WTC11 (cell line): ENCODE measurements around the gene DUSP22. TPM values are rescaled to one million over a fixed set of nuclear protein-coding genes. Genes with fewer than 3 reads are reported as not detected.

ENCODE experiments used
- ATAC-seq: fragments of 200-7000 bp; cut with Tn5 transposase; 2 replicates; pipeline ENCODE4 v1.10.0; 2021; ENCODE audit warnings: mild to moderate bottlenecking, moderate library complexity
- CTCF ChIA-PET: fragments of 300-600 bp; sonication (Branson Sonifier 250); formaldehyde crosslinking; loops from one replicate; lab custom pipeline; 2021; ENCODE audit warnings: antibody characterized with exemption; lab: Charles Lee
- POLR2A ChIA-PET: fragments of 350-600 bp; sonication (Branson Sonifier 250); formaldehyde crosslinking; loops from one replicate; lab custom pipeline; 2021; ENCODE audit warnings: antibody characterized with exemption; lab: Charles Lee
- DNase-seq: peaks from one replicate; pipeline ENCODE4 v3.0.0; 2021; ENCODE audit warnings: low spot score
- H3K27ac Mint-ChIP-seq: 2 replicates; pipeline ENCODE4 v1.8.0; 2021; ENCODE audit warnings: mixed read lengths
- H3K27me3 Mint-ChIP-seq: 2 replicates; pipeline ENCODE4 v1.8.0; 2021; ENCODE audit warnings: low read depth, mild to moderate bottlenecking, moderate library complexity, mixed read lengths
- H3K36me3 Mint-ChIP-seq: 2 replicates; pipeline ENCODE4 v1.8.0; 2021; ENCODE audit warnings: mixed read lengths
- H3K4me1 Mint-ChIP-seq: 2 replicates; pipeline ENCODE4 v1.8.0; 2022; ENCODE audit warnings: mixed read lengths
- H3K4me3 Mint-ChIP-seq: 2 replicates; pipeline ENCODE4 v1.8.0; 2021; ENCODE audit warnings: mild to moderate bottlenecking, moderate library complexity, mixed read lengths
- H3K9me3 Mint-ChIP-seq: 2 replicates; pipeline ENCODE4 v1.8.0; 2021; ENCODE audit warnings: mixed read lengths
- ATF1 ChIP-seq: sonication (generic); formaldehyde crosslinking; IDR thresholded peaks from 2 replicates; pipeline ENCODE4 v1.8.1; 2023; ENCODE audit warnings: mild to moderate bottlenecking, moderate library complexity, missing genetic modification reagents
- CBFB ChIP-seq: sonication (generic); formaldehyde crosslinking; IDR thresholded peaks from 2 replicates; pipeline ENCODE4 v1.8.1; 2022; ENCODE audit warnings: mild to moderate bottlenecking, low read depth, missing genetic modification reagents
- CREB1 ChIP-seq: sonication (generic); formaldehyde crosslinking; IDR thresholded peaks from 2 replicates; pipeline ENCODE4 v1.8.0; 2023; ENCODE audit warnings: mild to moderate bottlenecking, missing genetic modification reagents
- CREM ChIP-seq: sonication (generic); formaldehyde crosslinking; IDR thresholded peaks from 2 replicates; pipeline ENCODE4 v1.8.1; 2022; ENCODE audit warnings: mild to moderate bottlenecking, missing genetic modification reagents, moderate library complexity
- ETV6 ChIP-seq: sonication (generic); formaldehyde crosslinking; IDR thresholded peaks from 2 replicates; pipeline ENCODE4 v1.8.1; 2022; ENCODE audit warnings: mild to moderate bottlenecking, missing genetic modification reagents
- FOXK1 ChIP-seq: sonication (generic); formaldehyde crosslinking; IDR thresholded peaks from 2 replicates; pipeline ENCODE4 v1.8.0; 2022; ENCODE audit warnings: mild to moderate bottlenecking, moderate library complexity, missing genetic modification reagents
- GABPB1 ChIP-seq: sonication (generic); formaldehyde crosslinking; IDR thresholded peaks from 2 replicates; pipeline ENCODE4 v1.8.1; 2023; ENCODE audit warnings: mild to moderate bottlenecking, missing genetic modification reagents
- GTF2I ChIP-seq: fragments of 250-450 bp; sonication (Bioruptor Pico); conservative IDR thresholded peaks from 2 replicates; pipeline ENCODE4 v1.4.0; 2021; ENCODE audit warnings: mild to moderate bottlenecking
- IRF2 ChIP-seq: sonication (generic); formaldehyde crosslinking; IDR thresholded peaks from 2 replicates; pipeline ENCODE4 v1.8.0; 2022; ENCODE audit warnings: low read depth, missing genetic modification reagents, borderline replicate concordance
- NR3C1 ChIP-seq: sonication (generic); formaldehyde crosslinking; conservative IDR thresholded peaks from 2 replicates; pipeline ENCODE4 v1.8.1; 2023; ENCODE audit warnings: low read depth, mild to moderate bottlenecking, missing genetic modification reagents
- OVOL2 ChIP-seq: fragments of 250-450 bp; sonication (Bioruptor Pico); IDR thresholded peaks from 2 replicates; pipeline ENCODE4 v1.9.0; 2021; ENCODE audit warnings: mild to moderate bottlenecking, borderline replicate concordance
- PRRX2 ChIP-seq: fragments of 250-450 bp; sonication (Bioruptor Pico); IDR thresholded peaks from 2 replicates; pipeline ENCODE4 v1.8.0; 2021; ENCODE audit warnings: mild to moderate bottlenecking
- RELA ChIP-seq: sonication (generic); formaldehyde crosslinking; IDR thresholded peaks from 2 replicates; pipeline ENCODE4 v1.8.1; 2022; ENCODE audit warnings: missing genetic modification reagents, mild to moderate bottlenecking, borderline replicate concordance
- SMAD3 ChIP-seq: sonication (generic); formaldehyde crosslinking; IDR thresholded peaks from 2 replicates; pipeline ENCODE4 v1.8.0; 2022; ENCODE audit warnings: missing genetic modification reagents, mild to moderate bottlenecking, borderline replicate concordance
- SOX15 ChIP-seq: fragments of 250-450 bp; sonication (Bioruptor Pico); IDR thresholded peaks from 2 replicates; pipeline ENCODE4 v1.9.0; 2021; ENCODE audit warnings: mild to moderate bottlenecking
- TCF7 ChIP-seq: sonication (generic); formaldehyde crosslinking; IDR thresholded peaks from 2 replicates; pipeline ENCODE4 v1.8.0; 2022; ENCODE audit warnings: mild to moderate bottlenecking, low read depth, missing genetic modification reagents, moderate library complexity
- TEAD1 ChIP-seq: sonication (generic); formaldehyde crosslinking; IDR thresholded peaks from 2 replicates; pipeline ENCODE4 v1.8.0; 2022; ENCODE audit warnings: mild to moderate bottlenecking, missing genetic modification reagents
- ZNF232 ChIP-seq: sonication (generic); formaldehyde crosslinking; IDR thresholded peaks from 2 replicates; pipeline ENCODE4 v1.8.0; 2022; ENCODE audit warnings: mild to moderate bottlenecking, missing genetic modification reagents
- ZNF263 ChIP-seq: sonication (generic); formaldehyde crosslinking; IDR thresholded peaks from 2 replicates; pipeline ENCODE4 v1.8.1; 2022; ENCODE audit warnings: low read depth, mild to moderate bottlenecking, moderate library complexity, missing genetic modification reagents
- ZNF671 ChIP-seq: fragments of 250-450 bp; sonication (Bioruptor Pico); IDR thresholded peaks from 2 replicates; pipeline ENCODE4 v1.8.0; 2021; ENCODE audit warnings: mild to moderate bottlenecking
- total RNA-seq: library from RNA; stranded (reverse); gene quantifications from 3 replicates; pipeline ENCODE4 v1.2.3, GENCODE V29; 2021
- TF ChIP-seq, protein P1 (sequence below): fragments of 250-450 bp; sonication (Bioruptor Pico); IDR thresholded peaks from 2 replicates; pipeline ENCODE4 v1.9.0; 2021; ENCODE audit warnings: moderate library complexity, mild to moderate bottlenecking, inconsistent platforms, borderline replicate concordance
- TF ChIP-seq, protein P2 (sequence below): sonication (generic); formaldehyde crosslinking; IDR thresholded peaks from 2 replicates; pipeline ENCODE4 v1.8.1; 2023; ENCODE audit warnings: mild to moderate bottlenecking, missing genetic modification reagents, moderate library complexity
- TF ChIP-seq, protein P3 (sequence below): sonication (generic); formaldehyde crosslinking; IDR thresholded peaks from 2 replicates; pipeline ENCODE4 v1.8.0; 2022; ENCODE audit warnings: mild to moderate bottlenecking, missing genetic modification reagents
- TF ChIP-seq, protein P4 (sequence below): sonication (generic); formaldehyde crosslinking; IDR thresholded peaks from 2 replicates; pipeline ENCODE4 v1.8.1; 2023; ENCODE audit warnings: mild to moderate bottlenecking, missing genetic modification reagents, moderate library complexity
- TF ChIP-seq, protein P5 (sequence below): sonication (generic); formaldehyde crosslinking; IDR thresholded peaks from 2 replicates; pipeline ENCODE4 v1.8.0; 2022; ENCODE audit warnings: missing genetic modification reagents
- TF ChIP-seq, protein P6 (sequence below): sonication (generic); formaldehyde crosslinking; IDR thresholded peaks from 2 replicates; pipeline ENCODE4 v1.8.1; 2023; ENCODE audit warnings: mild to moderate bottlenecking, missing genetic modification reagents

The DUSP22 gene
- total RNA-seq, 1 experiment from 2014 or later, result 38.5 TPM

DNA sequence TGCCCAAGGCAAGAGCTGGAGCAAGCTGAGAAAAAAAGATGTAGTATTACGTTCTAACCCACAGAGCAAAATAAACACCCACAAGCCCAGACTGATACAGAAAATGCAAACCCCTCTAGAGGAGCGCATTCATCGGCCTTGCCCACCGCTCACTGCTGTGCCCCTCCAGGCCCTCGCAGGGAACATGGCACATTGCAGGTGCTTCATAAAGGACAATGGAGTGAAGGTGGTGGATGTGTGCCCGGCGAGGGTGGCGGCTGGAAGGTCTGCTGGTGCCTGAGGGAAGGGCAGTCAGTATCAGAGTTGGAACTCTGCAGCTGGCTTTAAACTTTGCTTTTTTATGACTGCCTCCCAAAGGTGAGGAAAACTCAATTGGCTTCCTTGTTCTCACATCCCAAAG, 80.7 kb downstream of the DUSP22 start:
- ATAC-seq (no peak), DNase-seq (no peak)
- CTCF ChIA-PET, result interaction anchor here (1.2 to 1.7 kb wide), 4 partner anchors 10 to 156 kb away, joined by 3 to 11 read pairs (median 6); no protein-coding TSS in a partner anchor
- TF ChIP-seq FOXK1, result no peak
- TF ChIP-seq TEAD1 (CRISPR knock-in tag), result no peak
- TF ChIP-seq, protein P1, sequence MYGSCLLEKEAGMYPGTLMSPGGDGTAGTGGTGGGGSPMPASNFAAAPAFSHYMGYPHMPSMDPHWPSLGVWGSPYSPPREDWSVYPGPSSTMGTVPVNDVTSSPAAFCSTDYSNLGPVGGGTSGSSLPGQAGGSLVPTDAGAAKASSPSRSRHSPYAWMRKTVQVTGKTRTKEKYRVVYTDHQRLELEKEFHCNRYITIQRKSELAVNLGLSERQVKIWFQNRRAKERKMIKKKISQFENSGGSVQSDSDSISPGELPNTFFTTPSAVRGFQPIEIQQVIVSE (CRISPR knock-in tag), result no peak
- TF ChIP-seq OVOL2 (CRISPR knock-in tag), result no peak
- TF ChIP-seq, protein P2, sequence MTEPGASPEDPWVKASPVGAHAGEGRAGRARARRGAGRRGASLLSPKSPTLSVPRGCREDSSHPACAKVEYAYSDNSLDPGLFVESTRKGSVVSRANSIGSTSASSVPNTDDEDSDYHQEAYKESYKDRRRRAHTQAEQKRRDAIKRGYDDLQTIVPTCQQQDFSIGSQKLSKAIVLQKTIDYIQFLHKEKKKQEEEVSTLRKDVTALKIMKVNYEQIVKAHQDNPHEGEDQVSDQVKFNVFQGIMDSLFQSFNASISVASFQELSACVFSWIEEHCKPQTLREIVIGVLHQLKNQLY (CRISPR knock-in tag), result no peak
- no peak for TF ChIP-seq CREM (CRISPR knock-in tag)
- no peak for TF ChIP-seq CREB1
- no peak for TF ChIP-seq PRRX2
- TF ChIP-seq GTF2I (CRISPR knock-in tag), result no peak
- H3K27me3 Mint-ChIP-seq, result peaks cover 16% of the 10 kb centered on the region
- peaks cover 59% of the 10 kb centered on the region for H3K36me3 Mint-ChIP-seq
- H3K4me3 Mint-ChIP-seq, result no peak overlapping the region
- peaks cover 56% of the 10 kb centered on the region for H3K9me3 Mint-ChIP-seq
- POLR2A ChIA-PET, result no interaction called here
- no peak overlapping the region for H3K27ac Mint-ChIP-seq
- peaks cover 14% of the 10 kb centered on the region for H3K4me1 Mint-ChIP-seq

DNA sequence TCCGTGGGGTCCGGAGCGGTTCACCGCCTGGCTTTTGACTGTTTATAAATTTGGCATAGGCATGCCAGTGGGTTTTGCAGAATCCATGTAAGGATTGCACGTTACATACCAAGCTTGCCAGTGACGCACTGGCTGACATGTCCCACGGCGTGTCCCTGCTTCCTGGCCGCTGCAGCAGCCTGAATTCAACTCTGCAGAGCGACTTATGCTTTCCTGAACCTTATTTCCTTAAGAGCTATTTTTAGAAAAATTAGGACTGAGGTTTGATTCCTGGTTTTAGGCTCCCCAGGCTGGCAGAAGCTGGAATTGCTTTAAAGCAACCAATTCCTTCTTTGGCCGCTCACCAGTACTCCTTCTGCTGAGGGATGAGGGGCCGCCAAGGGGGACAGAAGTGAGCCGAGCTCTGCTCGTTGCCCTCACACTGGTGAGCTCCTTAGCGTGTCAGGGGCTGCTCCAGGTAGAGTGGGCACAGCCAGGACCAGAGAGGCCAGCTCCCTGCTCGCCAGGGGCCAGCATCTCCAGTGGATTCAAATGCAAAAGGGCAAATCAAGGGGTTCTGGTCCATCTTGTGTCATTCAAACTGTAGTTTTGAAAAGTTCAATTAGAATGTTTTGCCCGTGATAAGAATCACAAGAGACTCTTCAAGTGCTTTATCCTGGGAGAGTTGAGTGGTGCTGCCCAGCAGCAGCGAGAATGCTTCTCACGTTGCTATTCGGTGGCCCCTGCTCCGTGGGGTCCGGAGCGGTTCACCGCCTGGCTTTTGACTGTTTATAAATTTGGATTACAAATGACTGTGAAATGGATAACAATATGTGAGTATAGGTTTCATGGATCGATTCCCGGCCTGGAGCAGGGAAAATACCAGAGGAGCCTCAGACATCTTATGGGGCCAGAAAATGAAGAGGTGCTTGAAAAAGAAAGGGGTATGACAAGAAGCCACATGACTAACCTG, 81.8 kb downstream of the DUSP22 start:
- peaks cover 63% of the 10 kb centered on the region for H3K9me3 Mint-ChIP-seq
- H3K27me3 Mint-ChIP-seq, result peaks cover 21% of the 10 kb centered on the region
- no peak for DNase-seq
- ChIA-PET POLR2A (no interaction called here), CTCF (interaction anchor here (0.8 to 1.7 kb wide), 8 partner anchors 9 to 185 kb away, joined by 3 to 11 read pairs (median 4); partner anchors contain the start of gene IRF4)
- H3K36me3 Mint-ChIP-seq, result peaks cover 63% of the 10 kb centered on the region
- H3K4me1 Mint-ChIP-seq, result peaks cover 14% of the 10 kb centered on the region
- H3K4me3 Mint-ChIP-seq, result no peak overlapping the region
- no peak overlapping the region for H3K27ac Mint-ChIP-seq
- ATAC-seq, result peak; percentile 80
- TF ChIP-seq ATF1 (CRISPR knock-in tag), result no peak
- no peak for TF ChIP-seq RELA (CRISPR knock-in tag)
- TF ChIP-seq FOXK1, result no peak
- no peak for TF ChIP-seq GABPB1 (CRISPR knock-in tag)
- no peak for TF ChIP-seq CBFB (CRISPR knock-in tag)
- TF ChIP-seq, protein P3, sequence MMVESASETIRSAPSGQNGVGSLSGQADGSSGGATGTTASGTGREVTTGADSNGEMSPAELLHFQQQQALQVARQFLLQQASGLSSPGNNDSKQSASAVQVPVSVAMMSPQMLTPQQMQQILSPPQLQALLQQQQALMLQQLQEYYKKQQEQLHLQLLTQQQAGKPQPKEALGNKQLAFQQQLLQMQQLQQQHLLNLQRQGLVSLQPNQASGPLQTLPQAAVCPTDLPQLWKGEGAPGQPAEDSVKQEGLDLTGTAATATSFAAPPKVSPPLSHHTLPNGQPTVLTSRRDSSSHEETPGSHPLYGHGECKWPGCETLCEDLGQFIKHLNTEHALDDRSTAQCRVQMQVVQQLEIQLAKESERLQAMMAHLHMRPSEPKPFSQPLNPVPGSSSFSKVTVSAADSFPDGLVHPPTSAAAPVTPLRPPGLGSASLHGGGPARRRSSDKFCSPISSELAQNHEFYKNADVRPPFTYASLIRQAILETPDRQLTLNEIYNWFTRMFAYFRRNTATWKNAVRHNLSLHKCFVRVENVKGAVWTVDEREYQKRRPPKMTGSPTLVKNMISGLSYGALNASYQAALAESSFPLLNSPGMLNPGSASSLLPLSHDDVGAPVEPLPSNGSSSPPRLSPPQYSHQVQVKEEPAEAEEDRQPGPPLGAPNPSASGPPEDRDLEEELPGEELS (CRISPR knock-in tag), result no peak
- no peak for TF ChIP-seq ZNF671 (CRISPR knock-in tag)
- no peak for TF ChIP-seq OVOL2 (CRISPR knock-in tag)
- TF ChIP-seq, protein P4, sequence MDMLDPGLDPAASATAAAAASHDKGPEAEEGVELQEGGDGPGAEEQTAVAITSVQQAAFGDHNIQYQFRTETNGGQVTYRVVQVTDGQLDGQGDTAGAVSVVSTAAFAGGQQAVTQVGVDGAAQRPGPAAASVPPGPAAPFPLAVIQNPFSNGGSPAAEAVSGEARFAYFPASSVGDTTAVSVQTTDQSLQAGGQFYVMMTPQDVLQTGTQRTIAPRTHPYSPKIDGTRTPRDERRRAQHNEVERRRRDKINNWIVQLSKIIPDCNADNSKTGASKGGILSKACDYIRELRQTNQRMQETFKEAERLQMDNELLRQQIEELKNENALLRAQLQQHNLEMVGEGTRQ (CRISPR knock-in tag), result no peak
- TF ChIP-seq ETV6 (CRISPR knock-in tag), result no peak
- no peak for TF ChIP-seq SOX15 (CRISPR knock-in tag)
- TF ChIP-seq, protein P5, sequence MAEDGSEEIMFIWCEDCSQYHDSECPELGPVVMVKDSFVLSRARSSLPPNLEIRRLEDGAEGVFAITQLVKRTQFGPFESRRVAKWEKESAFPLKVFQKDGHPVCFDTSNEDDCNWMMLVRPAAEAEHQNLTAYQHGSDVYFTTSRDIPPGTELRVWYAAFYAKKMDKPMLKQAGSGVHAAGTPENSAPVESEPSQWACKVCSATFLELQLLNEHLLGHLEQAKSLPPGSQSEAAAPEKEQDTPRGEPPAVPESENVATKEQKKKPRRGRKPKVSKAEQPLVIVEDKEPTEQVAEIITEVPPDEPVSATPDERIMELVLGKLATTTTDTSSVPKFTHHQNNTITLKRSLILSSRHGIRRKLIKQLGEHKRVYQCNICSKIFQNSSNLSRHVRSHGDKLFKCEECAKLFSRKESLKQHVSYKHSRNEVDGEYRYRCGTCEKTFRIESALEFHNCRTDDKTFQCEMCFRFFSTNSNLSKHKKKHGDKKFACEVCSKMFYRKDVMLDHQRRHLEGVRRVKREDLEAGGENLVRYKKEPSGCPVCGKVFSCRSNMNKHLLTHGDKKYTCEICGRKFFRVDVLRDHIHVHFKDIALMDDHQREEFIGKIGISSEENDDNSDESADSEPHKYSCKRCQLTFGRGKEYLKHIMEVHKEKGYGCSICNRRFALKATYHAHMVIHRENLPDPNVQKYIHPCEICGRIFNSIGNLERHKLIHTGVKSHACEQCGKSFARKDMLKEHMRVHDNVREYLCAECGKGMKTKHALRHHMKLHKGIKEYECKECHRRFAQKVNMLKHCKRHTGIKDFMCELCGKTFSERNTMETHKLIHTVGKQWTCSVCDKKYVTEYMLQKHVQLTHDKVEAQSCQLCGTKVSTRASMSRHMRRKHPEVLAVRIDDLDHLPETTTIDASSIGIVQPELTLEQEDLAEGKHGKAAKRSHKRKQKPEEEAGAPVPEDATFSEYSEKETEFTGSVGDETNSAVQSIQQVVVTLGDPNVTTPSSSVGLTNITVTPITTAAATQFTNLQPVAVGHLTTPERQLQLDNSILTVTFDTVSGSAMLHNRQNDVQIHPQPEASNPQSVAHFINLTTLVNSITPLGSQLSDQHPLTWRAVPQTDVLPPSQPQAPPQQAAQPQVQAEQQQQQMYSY, result no peak
- no peak for TF ChIP-seq NR3C1 (CRISPR knock-in tag)
- no peak for TF ChIP-seq ZNF232 (CRISPR knock-in tag)
- no peak for TF ChIP-seq TCF7 (CRISPR knock-in tag)
- TF ChIP-seq, protein P6, sequence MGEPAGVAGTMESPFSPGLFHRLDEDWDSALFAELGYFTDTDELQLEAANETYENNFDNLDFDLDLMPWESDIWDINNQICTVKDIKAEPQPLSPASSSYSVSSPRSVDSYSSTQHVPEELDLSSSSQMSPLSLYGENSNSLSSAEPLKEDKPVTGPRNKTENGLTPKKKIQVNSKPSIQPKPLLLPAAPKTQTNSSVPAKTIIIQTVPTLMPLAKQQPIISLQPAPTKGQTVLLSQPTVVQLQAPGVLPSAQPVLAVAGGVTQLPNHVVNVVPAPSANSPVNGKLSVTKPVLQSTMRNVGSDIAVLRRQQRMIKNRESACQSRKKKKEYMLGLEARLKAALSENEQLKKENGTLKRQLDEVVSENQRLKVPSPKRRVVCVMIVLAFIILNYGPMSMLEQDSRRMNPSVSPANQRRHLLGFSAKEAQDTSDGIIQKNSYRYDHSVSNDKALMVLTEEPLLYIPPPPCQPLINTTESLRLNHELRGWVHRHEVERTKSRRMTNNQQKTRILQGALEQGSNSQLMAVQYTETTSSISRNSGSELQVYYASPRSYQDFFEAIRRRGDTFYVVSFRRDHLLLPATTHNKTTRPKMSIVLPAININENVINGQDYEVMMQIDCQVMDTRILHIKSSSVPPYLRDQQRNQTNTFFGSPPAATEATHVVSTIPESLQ (CRISPR knock-in tag), result no peak
- TF ChIP-seq SMAD3, result no peak
- TF ChIP-seq ZNF263 (CRISPR knock-in tag), result no peak
- no peak for TF ChIP-seq IRF2 (CRISPR knock-in tag)
